NOMO-1 treated with dmso at 0.1 percent for 144 hours (cell line): ENCODE measurements around the gene R3HDM4.

Experiments
- DNase-seq: peaks from one replicate; lab custom pipeline; 2025; ENCODE audit not compliant: unreplicated experiment; lab: John Stamatoyannopoulos, UW

Gene R3HDM4

GRCh38 chr19:917323-918151 lies 4.5 kb upstream of the R3HDM4 start, which contains the start of gene KISS1R:
TSS of gene KISS1R (plus strand) at chr19:917333. CDS start at chr19:917503, 170 bp downstream.
- DNase-seq = no peak

GRCh38 chr19:916645-917322 lies 3.8 kb upstream of the R3HDM4 start:
- DNase-seq = no peak

DNA sequence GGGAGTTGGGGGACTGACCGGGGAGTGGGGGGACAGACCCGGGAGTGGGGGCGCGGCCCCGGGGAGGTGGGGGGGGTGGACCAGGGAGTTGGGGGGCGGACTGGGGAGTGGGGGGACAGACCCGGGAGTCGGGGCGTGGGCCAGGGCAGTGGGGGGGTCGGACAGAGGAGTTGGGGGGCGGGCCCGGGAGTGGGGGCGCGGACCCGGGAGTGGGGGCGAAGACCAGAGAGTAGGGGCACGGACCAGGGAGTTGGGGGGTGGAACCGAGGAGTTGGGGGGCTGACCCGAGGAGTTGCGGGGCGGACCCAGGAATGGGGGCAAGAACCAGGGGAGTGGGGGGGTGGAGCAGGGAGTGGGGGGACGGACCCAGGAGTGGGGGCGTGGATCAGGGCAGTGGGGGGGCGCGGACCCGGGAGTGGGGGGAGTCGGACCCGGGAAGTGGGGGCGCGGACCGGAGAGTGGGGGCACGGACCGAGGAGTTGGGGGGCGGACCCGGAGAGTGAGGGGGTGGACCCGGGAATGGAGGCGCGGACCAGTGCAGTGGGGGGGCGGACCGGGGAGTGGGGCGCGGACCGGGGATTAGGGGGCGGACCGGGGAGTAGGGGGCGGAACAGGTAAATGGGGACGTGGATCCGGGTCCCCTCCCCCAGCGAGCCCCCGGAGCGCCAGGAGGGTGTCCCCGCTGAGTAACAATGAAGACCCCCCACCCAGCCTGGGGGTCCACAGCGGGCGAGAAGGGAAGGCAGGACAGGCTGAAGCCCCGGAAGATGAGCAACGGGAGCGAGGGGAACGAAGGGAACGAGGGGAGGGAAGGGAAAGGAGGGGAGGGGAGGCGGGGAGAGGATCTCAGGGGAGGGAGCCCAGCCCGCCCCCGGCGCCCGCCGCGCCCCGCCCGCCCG lies 589 bp downstream of the R3HDM4 start:
- DNase-seq = no peak

- DNase-seq = no peak
Measured at GRCh38 chr19:911197-912033, 1.6 kb downstream of the R3HDM4 start.

DNA sequence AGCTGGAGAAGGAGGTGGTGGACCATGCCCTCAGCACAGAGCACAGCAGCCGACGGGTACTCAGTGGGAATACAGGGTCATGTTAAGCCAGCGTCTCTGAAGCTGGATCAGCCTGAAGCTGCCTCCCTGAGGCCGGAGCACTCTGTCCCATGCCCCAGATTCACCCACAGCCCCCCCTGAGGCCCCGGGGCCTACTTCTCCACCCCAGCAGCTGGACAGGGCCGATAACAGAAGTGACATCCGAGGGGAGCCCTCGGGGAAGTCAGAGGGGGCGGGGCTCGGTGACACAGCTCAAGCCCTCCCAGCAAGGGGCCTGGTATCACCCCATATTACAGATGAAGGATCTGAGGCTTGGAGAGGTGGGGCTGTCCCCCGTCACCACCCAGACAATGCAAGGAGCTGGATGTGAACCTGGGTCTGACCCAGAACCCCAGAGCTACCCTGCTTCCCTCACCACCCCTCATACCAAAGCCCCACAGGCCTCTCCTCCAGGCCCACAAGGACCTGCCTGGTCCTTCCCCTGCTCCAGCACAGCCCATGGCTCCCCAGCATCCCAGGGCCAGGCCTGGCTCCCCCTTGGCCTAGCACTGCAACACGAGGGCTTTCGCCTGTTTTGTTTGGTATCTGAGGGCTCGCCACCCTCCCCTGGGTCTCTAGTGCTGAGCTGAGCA lies 5.7 kb downstream of the R3HDM4 start:
- DNase-seq = no peak

DNA sequence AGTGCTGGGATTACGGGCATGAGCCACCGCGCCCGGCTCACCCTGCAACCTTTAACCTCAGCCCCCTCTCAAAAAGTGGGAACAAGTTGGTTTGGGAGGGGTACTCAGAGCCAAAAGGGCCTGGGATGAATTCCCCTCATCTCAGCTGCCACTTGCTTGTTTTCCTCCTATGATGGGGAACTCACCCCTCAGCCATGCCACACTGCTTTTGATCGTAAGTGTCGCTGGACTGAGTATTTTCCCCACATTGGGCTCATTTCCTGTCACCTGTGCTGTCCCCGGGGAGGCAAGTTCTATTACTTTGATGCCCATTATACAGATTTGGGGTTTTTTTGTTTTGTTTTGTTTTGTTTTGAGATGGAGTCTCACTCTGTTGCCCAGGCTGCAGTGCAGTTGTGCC lies 6.5 kb downstream of the R3HDM4 start:
- DNase-seq = no peak

- DNase-seq = no peak
Measured at GRCh38 chr19:904545-904944, 8.5 kb downstream of the R3HDM4 start.

DNA sequence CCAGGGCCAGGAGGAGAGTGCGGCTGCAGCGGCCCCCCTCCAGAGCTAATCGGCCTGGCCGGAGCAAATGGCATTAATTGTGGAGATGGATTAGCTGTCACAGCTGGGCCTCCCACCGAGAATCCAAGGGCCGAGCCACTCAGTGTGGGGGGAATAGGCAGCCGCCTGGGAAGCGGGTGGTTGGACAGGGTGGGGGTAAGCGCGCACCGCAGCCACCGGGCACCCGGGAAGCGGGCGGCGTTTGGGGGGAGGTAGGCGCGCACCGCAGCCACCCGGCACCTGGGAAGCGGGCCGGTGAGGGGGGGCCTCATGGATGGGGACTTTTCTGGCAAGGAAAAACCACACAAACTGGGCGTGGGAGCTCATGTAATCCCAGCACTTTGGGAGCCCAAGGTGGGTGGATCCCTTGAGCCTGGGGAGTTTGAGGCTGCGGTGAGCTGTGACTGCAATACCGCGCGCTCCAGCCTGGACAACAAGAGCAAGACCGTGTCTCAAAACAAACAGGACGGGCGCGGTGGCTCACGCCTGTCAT lies 9.7 kb downstream of the R3HDM4 start:
- DNase-seq = no peak

- DNase-seq = no peak
Measured at GRCh38 chr19:902446-903226, 10.4 kb downstream of the R3HDM4 start.

DNA sequence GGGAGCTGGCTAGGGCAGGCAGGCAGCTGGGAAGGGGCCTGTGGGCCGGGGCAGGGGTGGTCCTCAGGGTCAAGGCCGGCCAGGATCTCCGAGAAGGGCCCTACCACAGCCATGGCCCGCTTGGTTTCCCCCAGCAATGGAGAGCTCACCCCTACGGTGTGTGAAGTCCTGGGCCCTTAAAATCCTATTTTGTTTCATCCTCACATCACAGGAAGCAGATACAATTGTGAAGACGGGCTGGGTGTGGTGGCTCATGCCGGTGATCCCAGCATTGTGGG lies 11.0 kb downstream of the R3HDM4 start:
- DNase-seq = no peak

DNA sequence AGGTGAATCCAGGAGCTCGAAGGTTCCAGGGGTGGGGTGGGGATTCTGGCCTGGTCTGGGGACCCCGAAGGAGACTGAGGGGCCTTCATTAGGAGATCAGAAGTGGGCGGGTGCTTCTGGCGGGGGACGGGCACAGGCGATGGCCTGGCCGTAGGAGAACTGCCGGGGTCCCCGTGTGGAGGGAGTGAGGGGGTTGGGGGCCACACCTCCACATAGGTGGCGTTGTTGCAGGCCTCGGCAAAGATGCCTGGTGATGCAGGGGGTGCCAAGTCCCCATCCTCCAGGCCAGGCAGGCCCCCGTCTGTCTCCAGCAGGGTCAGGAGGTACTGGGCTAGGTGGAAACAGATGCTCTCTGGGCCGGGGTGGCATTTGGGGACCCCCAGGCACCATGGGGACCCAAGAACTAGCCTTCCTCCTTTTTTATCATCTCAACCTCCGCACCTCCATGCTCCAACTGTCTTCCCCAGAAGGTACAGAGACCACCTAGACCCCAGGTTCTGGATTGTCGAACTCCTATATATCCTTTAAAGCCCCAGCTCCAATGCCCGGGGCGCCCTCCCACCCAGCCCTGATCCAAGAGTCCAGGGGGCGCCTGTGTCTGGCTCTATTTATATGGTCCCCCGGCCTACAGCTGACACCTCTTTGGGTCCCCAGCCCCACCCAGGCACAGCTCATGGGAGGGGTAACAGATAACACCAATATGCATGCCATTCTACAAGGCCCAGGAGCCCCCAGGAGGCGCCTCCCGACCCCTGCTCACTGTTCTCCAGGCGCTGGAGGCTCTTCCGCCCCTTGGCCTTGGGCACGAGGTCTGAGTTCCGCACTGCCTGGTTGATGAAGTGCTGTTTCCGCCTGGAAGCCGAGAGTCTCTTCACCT lies 11.6 kb downstream of the R3HDM4 start:
- no peak for DNase-seq

GRCh38 chr19:900302-901111 lies 12.5 kb downstream of the R3HDM4 start:
- DNase-seq = no peak

DNA sequence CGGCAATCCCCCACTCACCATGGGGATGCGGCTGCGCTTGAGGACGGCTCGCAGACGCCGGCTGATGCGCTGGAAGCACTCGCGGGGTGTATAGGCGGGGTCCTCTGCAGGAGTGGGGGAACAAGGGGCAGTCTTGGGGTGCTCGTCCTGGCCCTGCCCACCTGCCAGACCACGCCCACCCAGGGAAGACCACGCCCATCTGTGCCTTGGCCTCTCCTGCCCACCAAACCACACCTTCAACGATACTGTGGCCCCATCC lies 13.0 kb downstream of the R3HDM4 start:
- DNase-seq = no peak

GRCh38 chr19:899336-900042 lies 13.5 kb downstream of the R3HDM4 start:
- DNase-seq = no peak

- no peak for DNase-seq
Measured at GRCh38 chr19:898663-899062, 14.4 kb downstream of the R3HDM4 start.

- DNase-seq = no peak
Measured at GRCh38 chr19:897442-898039, 15.5 kb downstream of the R3HDM4 start.

- no peak for DNase-seq
Measured at GRCh38 chr19:896999-897398, 16.0 kb downstream of the R3HDM4 start.
